RWPE2 (cell line): ENCODE results near the gene MFAP2.

Experiments used
- ATAC-seq: fragments of 200-7000 bp; cut with Tn5 transposase; 3 replicates; pipeline ENCODE4 v1.9.1; 2021; ENCODE audit warnings: low read depth
- DNase-seq: peaks from one replicate; pipeline ENCODE4 v3.0.0-alpha.2; 2020; ENCODE audit warnings: low spot score
- H3K27ac ChIP-seq: fragments of 450-650 bp; 2 replicates; pipeline ENCODE4 v1.5.1; 2017; ENCODE audit warnings: mild to moderate bottlenecking; ENCODE audit not compliant: poor library complexity, severe bottlenecking
- H3K27me3 ChIP-seq: fragments of 250-450 bp; sonication (Bioruptor Pico); 2 replicates; pipeline ENCODE4 v1.5.1; 2021; ENCODE audit warnings: mild to moderate bottlenecking, moderate library complexity; ENCODE audit not compliant: insufficient read depth, poor library complexity, severe bottlenecking
- H3K36me3 ChIP-seq: fragments of 250-450 bp; sonication (Bioruptor Pico); 2 replicates; pipeline ENCODE4 v1.5.1; 2020; ENCODE audit warnings: low read depth, mild to moderate bottlenecking, moderate library complexity
- H3K4me1 ChIP-seq: fragments of 250-450 bp; sonication (Bioruptor Pico); 2 replicates; pipeline ENCODE4 v1.5.1; 2021; ENCODE audit warnings: mild to moderate bottlenecking, moderate library complexity; ENCODE audit not compliant: insufficient read depth, poor library complexity, severe bottlenecking
- H3K4me3 ChIP-seq: fragments of 250-450 bp; sonication (Bioruptor Pico); 2 replicates; pipeline ENCODE4 v1.5.1; 2021; ENCODE audit warnings: mild to moderate bottlenecking, moderate library complexity; ENCODE audit not compliant: severe bottlenecking
- H3K9me3 ChIP-seq: fragments of 250-450 bp; sonication (Bioruptor Pico); 2 replicates; pipeline ENCODE4 v1.5.1; 2021; ENCODE audit warnings: mild to moderate bottlenecking, moderate library complexity; ENCODE audit not compliant: severe bottlenecking
- CTCF ChIP-seq: fragments of 450-650 bp; IDR thresholded peaks from one replicate; pipeline ENCODE4 v1.5.1; 2017; ENCODE audit warnings: mild to moderate bottlenecking, moderate library complexity; ENCODE audit not compliant: poor library complexity, severe bottlenecking

The MFAP2 gene

DNA sequence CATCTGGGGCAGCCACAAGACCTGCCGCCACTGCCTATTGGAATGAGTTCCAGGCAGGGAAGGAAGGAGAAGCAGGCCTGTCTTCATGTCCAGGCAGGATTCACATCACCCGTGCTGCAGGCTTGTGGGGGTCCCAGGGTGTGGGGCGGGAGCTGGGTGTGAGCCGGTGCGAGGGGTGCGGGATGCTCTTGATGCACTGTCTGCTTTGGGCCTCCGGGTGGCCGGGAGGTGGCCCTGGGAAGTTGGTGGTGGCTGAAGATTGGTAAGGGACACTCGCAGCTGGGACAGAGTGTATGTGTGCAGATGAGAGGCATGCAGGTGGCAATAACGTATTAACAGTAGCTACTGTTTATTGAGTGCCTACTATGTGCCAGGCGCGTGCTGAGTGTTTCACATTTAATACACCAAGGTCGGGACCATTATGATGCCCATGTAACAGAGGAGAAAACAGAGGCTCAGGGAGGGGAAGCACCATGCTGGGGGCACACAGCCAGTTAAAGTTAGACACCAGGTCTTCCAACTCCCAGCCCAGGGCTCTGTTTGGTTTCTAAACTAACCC, 55.4 kb downstream of the MFAP2 start:
- DNase-seq, result peak; percentile 76
- no peak for TF ChIP-seq CTCF
- Histone ChIP-seq H3K36me3 (no peaks in the 10 kb centered on the region), H3K27ac (peak overlapping the region; percentile 57), H3K9me3 (no peaks in the 10 kb centered on the region), H3K4me1 (peaks cover 19% of the 10 kb centered on the region), H3K4me3 (no peak overlapping the region), H3K27me3 (no peaks in the 10 kb centered on the region)
- ATAC-seq, result no peak; the same call in 2 of the 3 replicates
